Activated CD4-positive, alpha-beta T cell treated with anti-CD3 and anti-CD28 coated beads, Interleukin-10, Interleukin-2, amounts not matched to agents 100 ng/mL and 50 ng/mL, durations not matched to agents 16 hours and 8 hours (primary cell): ENCODE measurements around the gene GRIN2C.
"Not testable (repeated sequence)": the region's sequence is repeated elsewhere in the genome, so short reads cannot be mapped to it uniquely, and the experiment has no call there.

Experiments
- DNase-seq: peaks from one replicate; pipeline ENCODE4 v3.0.0-alpha.2; 2020

Gene GRIN2C

DNA sequence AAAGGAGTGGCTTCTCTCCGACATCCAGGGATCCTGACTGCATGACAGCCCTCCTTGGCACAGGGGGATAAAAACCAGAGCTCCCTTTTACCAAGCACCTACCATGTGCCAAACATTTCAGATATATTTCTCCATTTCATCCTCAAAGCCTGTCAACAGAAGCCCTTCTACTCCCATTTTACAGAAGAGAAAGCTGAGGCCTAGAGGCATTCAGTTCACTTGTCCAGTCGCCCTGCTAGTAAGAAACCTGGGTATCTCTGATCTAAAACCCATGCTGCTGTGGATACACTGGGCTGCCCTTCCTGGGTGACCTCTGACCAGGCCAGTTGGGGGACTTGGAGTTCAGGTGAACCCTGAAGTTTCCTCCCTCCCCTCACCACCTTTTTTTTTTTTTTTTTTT lies 19.0 kb upstream of the GRIN2C start:
- no peak for DNase-seq

DNA sequence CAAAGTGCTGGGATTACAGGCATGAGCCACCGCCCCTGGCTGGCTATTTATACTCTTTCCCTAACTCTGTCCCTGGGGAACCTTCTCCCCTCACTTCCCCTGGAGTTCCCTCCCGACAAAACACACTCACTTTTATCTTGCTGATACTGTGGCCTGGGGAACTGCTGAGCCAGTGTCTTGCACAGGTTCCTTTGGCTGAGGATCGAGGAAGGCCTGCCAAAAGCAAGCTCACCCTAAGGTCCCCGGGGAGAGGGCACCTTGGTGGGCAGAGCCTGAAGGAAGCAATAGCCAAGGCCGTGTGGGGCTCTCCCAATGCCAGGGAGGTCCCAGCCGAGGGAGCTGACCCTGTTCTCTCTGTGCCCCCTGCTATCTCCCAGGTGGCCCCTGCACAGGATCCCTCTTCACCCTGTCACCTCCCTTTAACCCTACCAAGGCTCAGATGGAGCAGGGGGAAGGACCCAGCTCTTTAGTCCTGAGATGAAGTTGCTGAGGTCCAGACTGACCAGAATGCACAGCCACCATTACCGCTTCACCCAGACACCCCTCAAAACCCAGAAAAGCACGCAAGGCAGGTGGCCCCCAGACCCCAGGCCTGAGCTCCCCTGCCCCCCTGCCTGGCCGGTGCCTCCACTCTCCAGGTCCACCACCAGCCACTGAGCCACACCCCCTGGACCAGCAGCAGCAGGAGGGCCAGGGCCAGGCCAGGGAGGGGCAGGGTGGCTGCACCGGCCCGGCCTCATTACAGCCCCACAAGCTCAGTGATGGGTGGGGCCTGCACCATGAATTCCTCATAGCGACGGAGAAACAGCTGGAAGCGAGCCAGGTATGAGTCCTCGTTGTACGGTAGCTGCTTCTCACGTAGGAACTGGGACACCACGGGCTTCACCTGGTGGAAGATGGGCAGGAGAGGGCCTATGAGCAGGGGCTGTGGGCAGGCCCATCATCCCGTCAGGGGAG lies 18.2 kb upstream of the GRIN2C start:
- no peak for DNase-seq

DNA sequence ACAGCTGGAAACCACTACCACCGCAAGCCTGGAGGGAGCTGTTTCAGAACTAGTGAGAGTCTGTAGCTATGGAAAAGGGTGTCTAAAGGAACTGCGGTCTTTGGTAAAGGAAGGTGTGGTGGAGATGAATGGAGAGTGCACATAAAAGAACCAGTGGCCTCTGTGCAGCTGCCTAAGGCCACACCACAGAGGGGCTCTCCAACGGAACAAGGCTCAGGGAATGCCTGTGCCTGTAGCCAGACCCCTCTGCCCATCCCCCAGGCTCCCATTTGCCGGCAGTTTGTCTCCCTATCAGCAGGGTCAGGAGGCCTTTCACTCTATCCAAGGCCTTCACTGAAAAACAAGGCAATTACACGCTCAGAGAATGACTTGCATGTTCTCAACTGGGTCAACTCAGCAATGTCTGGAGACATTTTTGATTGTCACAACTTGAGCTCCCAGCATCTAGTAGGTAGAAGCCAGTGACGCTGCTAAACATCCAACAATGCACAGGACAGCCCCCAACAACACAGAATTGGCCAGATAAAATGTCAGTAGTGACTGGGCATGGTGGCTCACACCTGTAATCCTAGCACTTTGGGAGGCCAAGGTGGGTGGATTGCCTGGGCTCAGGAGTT lies 16.4 kb upstream of the GRIN2C start:
- DNase-seq = no peak

DNA sequence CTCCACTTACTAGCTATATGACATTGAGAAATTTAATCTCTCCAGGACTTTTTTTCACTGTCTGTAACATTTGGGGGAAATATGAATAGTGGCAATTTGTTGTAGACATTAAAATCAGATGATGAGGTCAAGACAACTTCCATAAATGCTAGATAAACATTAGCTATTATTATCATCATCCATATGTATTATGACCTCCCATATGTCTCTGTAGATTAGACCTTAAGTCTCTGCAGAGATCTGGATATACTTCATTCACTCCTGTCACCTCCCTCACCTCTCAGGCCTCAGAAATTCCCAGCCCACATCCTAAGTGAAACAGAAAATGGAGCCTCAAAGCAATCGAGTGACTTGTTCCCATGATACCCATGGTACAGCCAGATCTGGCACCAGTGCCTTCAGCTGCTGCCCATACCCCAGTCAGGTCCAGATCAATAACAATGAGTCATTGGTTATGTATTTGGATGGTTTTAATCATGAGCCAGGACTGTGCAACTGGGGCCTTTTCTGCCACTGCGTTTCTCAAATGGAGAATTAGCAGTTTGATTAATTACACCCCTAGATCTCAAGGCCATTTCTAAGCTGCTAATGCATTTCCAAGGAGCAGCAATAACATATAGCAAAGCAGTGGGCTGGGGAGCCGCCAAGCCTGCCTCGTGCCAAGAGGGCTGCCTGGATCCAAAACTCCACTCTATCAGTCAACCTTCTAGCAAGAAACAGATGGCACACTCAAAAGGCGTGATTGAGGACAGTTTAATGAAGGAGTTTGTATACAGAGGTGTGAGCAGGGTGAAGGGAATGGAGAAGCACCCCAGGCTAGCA lies 15.7 kb upstream of the GRIN2C start:
- DNase-seq = peak; percentile 12

DNA sequence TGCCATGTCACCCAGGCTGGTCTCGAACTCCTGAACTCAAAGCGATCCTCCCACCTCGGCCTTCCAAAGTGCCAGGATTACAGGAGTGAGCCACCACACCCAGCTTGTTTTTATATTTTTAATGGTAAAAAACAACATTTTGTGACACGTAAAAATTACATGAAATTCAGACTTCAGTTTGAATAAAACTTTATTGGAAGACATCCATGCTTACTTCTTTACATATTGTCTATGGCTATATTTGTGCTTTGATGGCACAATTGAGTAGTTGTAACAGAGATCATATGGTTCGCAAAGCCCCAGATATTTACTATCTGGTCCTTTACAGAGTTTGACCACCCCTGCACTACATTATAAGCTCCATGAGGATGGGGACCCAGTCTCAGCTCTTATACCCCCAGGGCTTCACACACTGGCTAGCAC lies 14.9 kb upstream of the GRIN2C start:
- DNase-seq = no peak

DNA sequence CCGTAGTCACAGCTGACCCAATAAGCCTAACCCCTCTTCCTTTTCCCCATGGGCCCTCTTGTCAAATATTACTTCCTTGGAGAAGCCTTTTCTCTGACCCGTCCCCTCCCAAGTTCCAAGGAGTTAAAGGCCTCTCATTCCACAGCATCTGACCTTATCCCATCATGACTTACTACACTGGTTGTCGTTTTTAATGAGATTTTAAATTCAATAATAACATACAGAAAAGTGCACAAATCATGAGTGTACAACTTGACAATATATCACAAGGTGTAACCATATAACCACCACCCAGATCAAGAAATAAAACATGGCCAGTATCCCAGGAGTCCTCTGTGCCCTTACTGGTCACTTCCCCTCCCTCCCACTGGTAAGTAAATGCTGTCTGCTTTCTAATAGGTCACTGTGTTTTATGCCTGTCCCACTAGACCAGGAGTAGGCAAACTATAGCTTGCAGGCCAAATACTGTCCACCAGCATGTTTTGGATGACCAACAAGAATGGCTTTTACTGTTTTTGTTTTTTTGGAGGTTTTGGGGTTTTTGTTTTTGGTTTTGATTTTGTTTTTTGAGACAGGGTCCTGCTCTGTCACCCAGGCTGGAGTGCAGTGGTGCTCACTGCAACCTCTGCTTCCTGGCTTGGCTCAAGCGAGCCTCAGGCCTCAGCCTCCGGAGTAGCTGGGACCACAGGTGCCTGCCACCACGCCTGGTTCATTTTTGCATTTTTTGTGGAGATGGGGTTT lies 14.4 kb upstream of the GRIN2C start:
- no peak for DNase-seq

DNA sequence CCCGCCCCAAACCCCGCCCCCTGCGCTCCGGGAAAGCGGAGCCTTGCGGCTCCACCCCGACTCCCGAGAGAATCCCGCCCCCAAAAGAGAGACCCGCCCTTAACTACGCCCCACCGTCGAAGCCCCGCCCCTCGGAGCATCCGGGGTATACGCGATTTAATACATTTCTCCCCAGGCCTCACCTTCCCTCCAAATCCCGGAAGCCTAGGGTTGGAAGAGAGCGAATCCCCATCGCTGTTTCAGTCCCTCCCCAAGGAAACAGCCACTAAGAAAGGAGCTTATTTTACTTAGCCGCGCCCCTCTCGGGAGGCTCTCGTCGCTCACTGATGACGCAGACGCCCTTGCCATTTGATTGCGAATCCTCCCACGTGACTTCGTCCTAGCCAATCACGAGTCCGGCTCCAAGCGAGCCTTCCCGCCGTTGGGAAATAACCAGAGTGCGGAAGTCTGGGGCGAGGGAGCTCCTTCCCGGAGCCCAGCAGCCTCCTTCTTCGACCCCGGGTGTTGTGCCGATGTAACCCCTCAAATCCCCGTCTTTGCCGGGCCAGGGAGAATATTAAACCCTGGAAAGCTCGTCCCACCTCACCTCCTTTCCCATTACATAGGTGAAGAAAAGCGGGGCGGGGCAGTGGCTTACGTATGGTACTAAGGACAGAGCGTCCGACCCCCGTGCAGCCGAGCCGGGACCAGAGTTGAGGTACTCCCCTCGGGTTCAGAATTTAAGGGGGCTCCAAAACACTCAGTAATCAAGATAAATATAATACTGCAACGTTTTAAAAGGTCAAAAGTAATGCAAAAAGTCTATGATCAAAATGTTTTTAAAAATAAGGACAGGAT lies 13.6 kb upstream of the GRIN2C start:
- peak; percentile 99 for DNase-seq

DNA sequence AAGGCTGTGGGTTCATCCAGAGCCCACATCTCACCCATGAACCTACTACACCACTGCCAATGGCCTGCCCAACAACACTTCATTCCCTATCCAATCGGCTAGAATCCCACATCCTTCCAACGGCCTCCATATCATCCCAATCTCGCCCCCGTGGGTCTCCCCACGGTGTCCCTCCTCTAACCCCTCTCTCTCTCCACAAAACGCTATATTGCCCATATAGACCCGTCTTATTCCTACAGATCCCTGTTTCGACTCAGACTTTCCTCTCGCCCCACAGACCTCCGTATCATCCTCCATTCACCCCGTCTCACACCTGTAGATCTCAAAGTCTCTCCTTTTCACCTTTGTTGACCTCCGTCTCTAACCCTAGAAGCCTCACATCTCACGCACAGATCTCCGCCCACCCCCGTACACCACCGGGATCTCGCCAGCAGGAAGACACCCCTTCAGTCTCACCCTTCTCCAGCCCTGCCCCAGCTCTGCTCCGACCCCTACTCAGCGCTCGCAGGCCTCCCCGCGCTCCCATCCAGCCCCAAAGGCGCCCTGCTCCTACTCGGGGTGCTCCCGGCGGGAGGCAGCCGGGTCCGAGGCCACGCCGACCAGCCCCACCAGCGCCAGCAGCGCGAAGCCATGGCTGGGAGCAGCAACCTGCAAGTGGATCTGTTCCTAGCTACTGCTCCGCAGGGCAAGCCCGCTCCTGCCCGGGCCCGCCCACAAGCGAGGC lies 12.8 kb upstream of the GRIN2C start, which contains the start of gene FDXR:
TSS of gene FDXR (minus strand) at position 682 of the 724 bp plus-strand sequence. CDS start at position 632, 50 bp downstream.
- no peak for DNase-seq

DNA sequence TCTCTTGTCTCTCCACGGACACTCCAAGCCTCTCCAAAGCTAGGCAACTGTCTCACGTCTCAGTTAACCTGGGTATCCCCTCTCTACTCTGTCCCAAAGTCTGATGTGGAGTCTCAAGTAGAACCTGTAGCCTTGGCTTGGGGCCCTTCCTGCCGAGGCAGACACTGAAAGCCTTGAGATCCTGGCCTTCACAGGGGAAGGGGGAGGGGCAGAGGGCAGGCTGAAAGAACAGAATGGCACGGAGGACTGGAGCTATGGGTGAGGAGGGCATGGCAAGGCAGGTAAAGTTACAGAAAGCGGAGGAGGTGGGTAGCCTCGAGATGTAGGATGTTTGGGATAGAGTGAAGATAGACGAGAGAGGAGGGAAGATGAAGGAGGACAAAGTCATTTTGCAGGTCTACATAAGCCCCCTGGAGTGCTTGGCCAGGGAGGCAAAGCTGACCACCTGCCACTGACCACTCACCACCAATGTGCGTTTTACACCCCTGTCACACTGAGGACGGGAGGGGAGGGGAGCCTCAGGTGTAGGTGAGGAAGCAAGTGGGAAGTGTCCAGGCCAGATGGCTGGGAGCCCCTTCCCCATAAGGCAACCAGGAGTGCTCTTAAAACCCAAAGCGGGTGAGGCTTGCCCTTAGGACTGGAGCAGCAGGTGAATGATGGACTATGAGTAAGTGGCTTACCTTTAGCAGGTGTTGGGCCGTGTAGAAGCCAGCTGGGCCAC lies 11.8 kb upstream of the GRIN2C start:
- DNase-seq = no peak

DNA sequence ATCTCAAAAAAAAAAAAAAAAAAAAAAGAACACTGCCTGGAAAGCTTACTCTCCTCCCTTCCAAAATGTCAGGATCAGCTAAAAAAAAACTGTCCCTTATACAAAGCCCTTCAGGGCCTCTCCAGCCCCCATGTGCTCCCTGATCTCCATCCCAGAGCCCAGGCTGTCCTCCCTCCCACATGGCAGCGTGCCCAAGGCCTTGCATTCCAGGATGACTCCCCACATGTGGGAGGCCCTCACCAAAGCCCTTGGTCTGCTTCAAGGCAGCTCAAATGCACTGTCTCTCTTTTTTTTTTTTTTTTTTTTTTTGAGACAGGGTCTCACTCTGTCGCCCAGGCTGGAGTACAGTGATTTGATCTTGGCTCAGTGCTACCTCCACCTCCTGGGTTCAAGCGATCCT lies 10.8 kb upstream of the GRIN2C start:
- no peak for DNase-seq

DNA sequence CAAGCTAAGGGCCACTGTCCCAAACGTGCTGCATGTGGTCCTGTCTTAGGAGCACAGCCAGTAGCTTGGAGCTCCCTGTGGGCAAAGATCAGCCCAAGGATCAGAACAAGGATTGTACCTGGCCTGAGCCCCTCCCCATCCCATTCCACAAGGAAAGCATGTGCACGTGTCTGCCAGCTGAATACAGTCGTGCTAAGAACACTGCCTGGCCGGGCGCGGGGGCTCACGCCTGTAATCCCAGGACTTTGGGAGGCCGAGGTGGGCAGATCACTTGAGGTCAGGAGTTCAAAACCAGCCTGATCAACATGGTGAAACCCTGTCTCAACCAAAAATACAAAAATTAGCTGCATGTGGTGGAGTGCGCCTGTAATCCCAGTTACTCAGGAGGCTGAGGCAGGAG lies 10.3 kb upstream of the GRIN2C start:
- DNase-seq = not testable (repeated sequence)

DNA sequence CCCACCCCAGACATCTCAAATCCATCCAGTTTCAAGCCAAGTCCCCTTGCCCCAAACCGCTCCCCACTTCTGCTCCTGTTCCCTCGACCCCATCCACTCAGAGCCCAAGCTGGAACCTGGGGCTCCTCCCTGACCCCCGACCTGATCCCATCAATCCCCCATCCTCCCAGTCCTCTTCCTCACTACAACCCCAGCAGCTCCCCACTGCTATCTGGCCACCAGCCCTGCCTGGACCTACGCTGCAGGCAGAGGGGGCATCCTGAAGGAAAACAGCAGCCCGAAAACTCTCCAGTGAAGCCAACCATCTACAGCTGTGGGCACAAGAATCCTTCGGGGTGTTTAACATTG lies 9.2 kb upstream of the GRIN2C start:
- no peak for DNase-seq

DNA sequence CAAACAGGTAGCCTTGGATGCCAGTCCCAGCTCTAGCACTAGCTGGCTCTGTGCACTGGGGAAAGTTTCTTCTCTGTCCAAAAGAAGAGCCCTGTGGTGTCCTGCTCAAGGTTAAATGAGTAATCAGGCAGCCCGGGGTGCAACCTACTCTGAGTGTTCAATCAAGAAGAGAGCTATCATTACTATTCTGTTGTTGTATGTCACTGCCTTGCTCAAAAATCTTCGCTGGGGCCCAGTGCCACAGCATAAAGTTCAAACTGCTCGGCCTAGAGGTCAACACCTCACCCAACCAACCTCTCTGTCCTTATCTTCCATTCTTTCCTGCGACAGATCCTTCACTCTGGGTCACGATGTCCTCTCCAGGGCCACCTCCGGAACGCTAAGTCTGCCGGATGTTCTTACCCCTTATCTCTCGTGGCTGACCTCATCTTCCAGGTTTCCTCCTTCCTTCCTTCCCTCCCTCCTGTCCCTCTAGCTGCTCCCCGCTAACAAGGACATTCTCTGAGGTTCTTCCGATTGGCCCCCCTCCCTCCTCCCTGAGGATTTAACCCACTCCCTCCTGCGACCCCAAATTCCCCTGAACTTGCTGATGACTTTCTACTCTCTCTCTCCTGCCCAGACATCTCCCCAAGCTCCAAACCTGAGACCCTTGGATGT lies 8.7 kb upstream of the GRIN2C start:
- DNase-seq = no peak

DNA sequence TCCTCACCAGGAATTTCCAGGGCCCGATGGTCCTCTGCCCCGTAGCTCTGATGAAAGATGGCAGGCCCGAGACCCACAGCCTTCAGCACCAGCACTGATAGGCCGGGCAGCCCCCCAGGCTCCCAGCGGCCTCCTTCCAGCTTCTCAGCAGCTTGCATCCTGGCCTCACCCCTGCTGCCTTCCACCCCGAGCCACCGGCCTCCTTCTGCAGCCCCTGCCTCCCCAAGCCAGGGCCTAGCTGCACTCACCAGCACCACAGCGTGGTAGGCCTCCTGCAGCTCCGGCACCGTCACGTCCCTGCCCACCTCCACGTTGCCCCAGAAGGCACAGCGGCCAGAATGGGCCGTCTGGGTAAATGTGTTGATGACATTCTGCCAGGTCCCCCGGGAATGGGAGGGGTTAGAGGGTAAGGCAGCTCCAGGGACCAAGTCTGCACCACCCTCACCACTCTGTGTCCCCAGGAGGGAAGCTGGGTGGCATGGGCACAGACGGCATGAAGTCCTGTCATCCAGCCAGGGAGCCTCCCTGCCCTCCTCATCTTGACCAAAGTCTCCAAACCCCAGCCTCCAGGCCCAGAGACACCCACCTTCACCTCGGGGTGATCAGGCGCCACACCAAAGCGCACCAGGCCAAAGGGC lies 6.6 kb upstream of the GRIN2C start:
- no peak for DNase-seq

DNA sequence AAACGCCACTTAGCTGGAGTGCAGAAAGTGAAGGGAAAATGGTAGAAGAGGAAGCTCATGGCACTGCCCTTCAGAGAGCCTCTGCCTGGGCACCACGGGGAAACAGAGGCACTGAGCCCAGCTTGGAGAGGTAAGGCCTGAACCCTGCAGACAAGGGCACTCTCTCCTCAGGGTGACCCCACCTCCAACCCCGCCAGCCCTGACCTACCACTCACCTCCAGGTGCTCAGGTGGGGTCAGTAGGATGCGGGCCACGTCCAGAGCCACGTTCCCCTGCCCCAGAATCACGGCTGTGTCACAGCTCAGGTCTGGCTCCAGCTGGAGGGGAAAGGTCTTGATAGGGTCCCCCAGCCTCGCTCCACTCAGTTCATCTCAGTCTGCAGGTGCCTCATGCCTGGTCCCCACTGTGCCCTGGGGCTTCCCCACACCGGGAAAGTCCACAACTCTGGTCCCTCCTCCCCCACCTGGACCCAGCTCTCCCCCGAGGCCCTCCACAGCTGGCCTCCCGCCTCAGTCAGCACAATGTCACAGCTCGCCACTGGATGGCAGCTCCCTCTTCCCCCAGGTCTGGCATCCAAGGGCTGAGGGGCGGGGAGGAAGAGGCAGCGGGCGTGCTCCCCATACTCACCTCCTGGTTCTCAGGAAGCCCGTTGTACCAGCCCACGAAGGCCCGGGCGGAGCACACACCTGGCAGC lies 6.0 kb upstream of the GRIN2C start:
- no peak for DNase-seq

DNA sequence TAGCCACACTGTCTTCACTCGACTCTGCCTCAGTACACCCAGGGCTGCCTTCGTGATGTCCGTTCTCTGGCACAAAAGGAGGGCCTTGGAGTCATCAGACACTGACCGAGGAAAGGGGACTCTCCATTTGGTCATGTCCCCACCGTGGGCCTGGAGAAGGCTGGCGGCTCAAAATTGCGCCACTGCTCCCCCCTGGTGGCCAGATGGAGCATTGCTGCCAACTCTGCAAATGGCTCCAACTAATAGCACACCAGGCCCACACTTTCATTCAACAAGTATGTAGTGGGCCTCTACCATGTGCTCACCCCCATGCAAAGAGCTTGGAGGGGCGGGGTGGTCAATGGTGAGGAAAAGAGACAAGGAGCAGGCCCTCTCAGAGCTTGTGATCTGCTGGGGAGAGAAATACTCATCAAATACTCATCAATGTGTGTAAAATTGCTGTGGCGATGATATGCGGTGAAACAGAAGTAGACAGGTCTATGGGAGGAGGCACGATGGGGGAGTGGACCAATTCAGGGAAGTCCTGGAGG lies 5.2 kb upstream of the GRIN2C start:
- DNase-seq = peak; percentile 76

DNA sequence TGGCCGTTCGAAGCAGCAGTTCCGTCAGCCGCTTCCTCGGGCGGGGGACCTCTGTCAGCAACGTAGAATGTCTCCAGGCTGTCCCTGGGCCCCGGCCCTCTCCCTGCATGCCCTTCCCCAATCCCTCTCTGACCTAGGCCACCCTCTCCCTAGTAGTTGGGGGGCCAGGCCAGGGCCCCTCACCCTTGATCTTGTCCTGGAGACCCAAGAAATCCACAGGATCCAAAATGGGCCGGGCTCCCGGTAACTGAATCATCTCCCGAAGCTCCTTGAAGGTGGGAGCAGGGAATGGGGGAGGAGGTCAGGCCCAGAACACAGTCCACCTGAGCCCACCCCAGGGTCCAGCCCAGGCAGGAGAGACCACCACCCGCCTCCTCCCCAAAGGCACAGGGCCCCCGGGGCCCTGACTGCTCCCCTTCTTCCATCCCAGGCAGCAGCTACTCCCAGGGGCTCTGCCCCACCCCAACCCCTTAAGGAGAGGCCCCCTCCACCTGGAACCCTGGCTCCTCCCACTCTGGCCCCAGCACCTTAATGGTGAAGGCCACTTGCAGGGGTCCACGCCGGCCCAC lies 4.7 kb upstream of the GRIN2C start:
- no peak for DNase-seq
